Endometrial microvascular endothelial cells (primary cell): ENCODE data around the gene SEC22B. TPM values are rescaled to one million over a fixed set of nuclear protein-coding genes. Genes with fewer than 3 reads are reported as not detected.
"Not testable (repeated sequence)": the region's sequence is repeated elsewhere in the genome, so short reads cannot be mapped to it uniquely, and the experiment has no call there.

Experiments used
- in situ Hi-C: cut with HindIII; loops from 2 replicates; pipeline ENCODE4 v1.10.0; 2017; ENCODE audit warnings: low sequenced_read_pairs, low pct_unique_long_range_greater_than_20kb; ENCODE audit errors: inconsistent ontology term
- total RNA-seq: library from RNA; depleted of rRNA; stranded (reverse); fragments of >200 nt; gene quantifications from one replicate; pipeline ENCODE4 v1.2.3, GENCODE V29; 2015; ENCODE audit errors: inconsistent ontology term

SEC22B gene
- total RNA-seq, 1 donor from 2014 or later, result 26.3 TPM

GRCh38 chr1:120122262-120122893 lies 53.9 kb downstream of the SEC22B start:
- in situ Hi-C loops, result not testable (repeated sequence)

- in situ Hi-C loops, result not testable (repeated sequence)
Measured at GRCh38 chr1:120121830-120122229, 54.5 kb downstream of the SEC22B start.

- in situ Hi-C loops, result not testable (repeated sequence)
Measured at GRCh38 chr1:120120525-120120924, 55.8 kb downstream of the SEC22B start.

GRCh38 chr1:120117371-120118177 lies 58.7 kb downstream of the SEC22B start:
- in situ Hi-C loops, result not testable (repeated sequence)

- in situ Hi-C loops, result not testable (repeated sequence)
Measured at GRCh38 chr1:120116094-120116493, 60.2 kb downstream of the SEC22B start.

- in situ Hi-C loops, result not testable (repeated sequence)
Measured at GRCh38 chr1:120113134-120113533, 63.2 kb downstream of the SEC22B start.

DNA sequence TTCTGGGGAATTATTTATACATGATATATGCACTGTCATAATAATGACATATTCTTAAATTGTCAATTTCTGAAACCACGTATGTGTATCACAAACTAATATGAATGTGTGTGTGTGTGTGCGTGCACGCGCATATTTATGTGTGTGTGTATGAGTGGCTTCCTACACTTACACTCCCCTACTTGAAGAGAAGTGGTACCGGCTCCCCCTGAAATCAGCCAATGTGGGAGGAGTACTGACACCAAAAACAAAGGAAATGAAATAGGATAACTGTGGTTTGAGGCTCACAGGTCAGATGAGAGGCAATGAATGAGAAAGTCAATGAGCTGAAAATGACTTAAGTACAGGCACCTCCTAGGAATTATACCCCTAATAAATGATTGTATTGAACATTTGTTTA lies 64.1 kb downstream of the SEC22B start:
- in situ Hi-C loops, result not testable (repeated sequence)

DNA sequence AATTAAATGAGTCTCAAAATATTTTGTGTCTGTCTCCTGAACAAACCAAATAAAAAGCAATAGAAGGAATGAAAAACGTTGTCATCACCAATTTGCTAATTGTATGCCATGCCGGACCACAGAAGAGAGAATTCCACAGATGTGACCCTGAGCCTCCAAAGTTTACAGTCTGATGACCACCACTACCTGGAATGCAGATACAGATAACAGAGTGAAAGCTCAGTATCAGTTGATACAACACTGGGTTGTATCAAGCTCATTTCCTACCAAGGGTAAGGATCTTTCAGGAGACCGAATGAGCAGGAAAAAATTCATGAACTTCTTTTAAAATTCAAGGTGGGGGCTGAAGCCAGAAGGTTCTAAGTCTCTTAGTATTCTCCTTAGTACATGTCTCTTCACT lies 64.5 kb downstream of the SEC22B start:
- in situ Hi-C loops, result not testable (repeated sequence)

DNA sequence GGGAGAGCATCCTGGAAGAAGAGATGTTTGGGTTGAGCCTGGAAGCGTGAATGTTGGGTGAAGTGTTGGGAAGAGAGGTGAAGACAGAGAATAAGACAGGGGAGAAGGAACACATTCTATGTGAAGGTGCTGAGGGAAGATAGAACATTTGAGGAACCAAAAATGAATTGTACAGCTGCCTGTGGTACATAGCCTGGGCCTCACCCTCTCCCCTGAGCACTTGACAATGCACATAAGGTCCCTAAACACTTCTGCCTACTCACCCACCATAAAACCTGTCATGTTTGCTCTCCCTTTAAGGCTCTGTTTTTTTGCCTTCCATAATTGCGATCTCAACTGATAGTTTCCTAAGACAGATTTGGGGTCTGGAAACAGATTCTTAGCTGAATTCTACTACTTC lies 65.3 kb downstream of the SEC22B start:
- in situ Hi-C loops, result not testable (repeated sequence)

GRCh38 chr1:120109656-120110055 lies 66.7 kb downstream of the SEC22B start:
- in situ Hi-C loops, result not testable (repeated sequence)

DNA sequence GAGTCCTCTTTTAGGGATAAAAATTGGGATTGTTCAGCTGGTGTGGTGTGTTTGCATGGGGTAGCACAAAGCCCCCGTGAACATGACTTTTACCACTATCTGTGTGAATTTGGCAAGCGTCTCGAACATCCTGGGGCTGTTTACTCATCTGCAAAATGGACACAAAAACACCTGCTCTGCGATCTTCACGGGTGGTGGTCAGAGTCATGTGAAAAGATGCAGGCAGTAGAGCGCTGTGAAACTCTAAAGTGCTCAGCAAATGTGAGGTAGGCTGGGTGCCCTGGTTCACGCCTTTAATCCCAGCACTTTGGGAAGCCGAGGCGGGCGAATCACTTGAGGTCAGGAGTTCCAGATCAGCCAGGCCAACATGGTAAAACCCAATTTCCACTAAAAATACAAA lies 67.1 kb downstream of the SEC22B start:
- in situ Hi-C loops, result not testable (repeated sequence)

DNA sequence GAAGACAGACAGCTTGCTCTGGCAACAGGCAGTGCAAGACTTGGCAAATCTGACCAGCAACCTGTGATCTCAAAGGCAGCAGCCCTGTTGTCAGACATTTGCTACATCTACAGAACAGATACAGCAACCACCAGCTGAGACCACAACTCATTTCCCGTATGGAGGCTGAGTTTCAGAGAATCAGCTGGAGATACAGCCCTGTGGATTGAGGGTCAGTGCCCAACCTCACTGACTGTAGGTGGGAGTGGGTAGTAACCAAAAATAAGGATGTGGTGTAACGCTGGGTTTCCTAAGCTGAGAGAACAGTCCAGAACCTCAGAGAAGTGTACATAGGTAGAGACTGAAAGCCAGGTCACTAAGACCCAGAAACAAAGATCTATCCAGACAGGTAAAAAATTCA lies 71.0 kb downstream of the SEC22B start:
- in situ Hi-C loops, result not testable (repeated sequence)

GRCh38 chr1:120103768-120104167 lies 72.6 kb downstream of the SEC22B start:
- in situ Hi-C loops, result not testable (repeated sequence)

DNA sequence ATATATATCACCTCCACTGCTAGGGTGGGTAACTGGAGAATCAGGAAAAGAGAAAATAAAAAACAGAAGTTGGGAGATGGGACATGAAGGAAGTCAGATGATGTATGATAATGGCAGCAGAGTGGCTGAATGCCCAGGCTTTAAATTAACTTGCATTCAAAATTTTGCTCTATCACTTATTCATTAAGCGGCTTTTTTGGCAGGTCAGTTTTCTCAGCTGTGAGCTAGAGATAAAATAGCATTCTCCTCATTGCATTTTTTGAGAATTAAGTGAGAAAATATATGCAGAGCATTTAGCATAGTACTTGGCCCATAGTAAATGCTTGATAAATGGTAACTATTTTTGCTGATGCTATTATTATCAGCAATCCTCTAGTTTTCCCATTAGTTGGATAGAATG lies 74.7 kb downstream of the SEC22B start:
- in situ Hi-C loops, result not testable (repeated sequence)

Other genes starting within 250 kb of the SEC22B start
- 7.9 TPM for gene NOTCH2, start 106.9 kb downstream of the SEC22B start, total RNA-seq
- gene NBPF8, start 238.5 kb upstream of the SEC22B start, total RNA-seq, result 5.5 TPM